GM19025 (cell line): Measurements from ENCODE around the gene TMEFF2.
"Not testable (repeated sequence)": the region's sequence is repeated elsewhere in the genome, so short reads cannot be mapped to it uniquely, and the experiment has no call there.

Experiments used
- ATAC-seq: cut with Tn5 transposase; IDR thresholded peaks from one replicate; pipeline ENCODE4 v1.9.1; 2021; ENCODE audit warnings: mild to moderate bottlenecking, low read depth, moderate library complexity; ENCODE audit not compliant: unreplicated experiment

Gene TMEFF2

DNA sequence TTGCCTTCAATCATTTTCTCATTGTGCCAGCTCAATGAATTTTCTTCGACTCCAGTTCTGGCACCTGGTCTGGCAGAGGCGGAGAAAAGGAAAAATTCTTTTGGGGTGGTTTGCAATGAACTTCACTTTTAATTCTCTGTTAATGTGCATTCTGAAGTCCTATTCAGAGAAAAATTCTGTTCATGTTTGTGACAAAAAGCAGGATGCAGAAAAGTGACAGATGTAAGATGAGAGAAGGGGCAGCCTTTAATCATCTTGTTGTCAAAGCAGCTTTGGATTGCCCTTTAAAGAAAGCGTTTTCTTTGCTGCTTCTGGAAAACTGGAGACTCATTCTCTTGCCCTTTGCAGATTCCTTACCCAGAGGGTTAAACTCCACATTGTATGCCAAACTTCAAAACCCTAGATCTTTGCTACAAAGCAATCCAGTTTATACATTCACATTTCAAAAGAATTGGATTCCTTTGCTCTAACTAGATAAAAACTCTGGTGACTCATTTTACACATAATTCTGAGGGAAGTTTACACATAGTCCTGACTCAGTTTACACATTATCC lies 253.3 kb downstream of the TMEFF2 start:
- ATAC-seq = no peak

DNA sequence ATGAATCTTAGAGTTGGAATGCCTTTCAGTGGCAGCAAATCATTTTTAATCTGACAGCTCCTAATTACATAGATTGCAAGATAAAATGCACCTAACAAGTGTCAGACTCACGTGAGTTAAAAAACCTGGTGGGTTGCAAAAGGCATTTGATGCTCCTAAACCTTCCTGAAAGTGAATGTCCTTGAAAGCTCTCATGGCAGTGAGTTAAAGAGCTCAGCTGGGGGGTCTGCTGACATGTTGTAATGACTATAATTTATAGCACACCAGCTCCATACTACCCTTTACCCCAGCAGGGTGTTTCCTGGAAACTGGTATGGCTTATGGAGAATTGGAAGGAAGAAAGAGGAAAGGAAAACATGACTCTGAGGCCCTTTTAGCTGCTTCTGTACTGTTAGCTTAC lies 256.0 kb downstream of the TMEFF2 start:
- ATAC-seq = no peak

DNA sequence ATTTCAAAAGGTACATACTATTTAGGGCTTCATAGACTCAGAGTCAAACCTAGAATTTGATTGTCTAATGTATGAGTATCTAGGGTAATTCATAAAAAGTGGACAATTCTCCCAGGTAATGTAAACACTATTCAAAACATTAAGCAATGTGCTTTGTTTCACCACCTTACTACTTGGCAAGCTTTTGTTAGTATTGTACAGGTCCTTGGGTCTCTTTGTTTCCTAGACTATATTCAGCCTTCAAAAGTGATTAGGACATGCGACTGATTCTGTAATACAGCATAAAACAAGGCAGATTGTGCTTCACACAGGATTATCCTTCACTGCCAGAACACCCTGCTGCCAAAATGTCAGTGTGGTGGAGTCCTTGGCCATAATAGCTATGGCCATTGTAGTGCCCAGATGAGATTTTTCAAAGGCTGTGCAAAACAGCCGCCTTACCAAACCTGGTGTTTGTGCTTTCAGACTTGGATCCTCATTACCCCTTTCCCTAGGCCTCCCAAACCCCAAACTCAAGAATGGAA lies 257.8 kb downstream of the TMEFF2 start:
- ATAC-seq = no peak

DNA sequence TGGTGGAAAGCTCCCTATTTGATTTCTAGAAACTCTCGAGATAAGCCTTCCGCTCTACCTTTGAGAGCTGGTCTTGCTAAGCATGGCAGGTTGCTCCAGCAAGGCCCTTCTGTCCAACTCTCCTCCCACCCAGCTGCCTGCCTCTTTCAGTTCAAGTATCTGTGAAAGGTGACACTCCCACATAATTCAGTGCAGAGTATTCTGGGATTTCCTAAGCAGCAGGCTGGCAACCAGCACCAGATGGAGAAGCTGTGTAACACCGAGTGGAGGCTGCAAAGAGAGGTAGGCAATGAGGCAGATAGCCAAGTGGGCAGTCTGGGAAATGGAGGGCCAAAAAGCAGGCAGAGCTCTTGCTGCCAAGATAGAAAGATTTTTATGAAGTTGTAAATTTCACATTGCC lies 259.5 kb downstream of the TMEFF2 start:
- no peak for ATAC-seq

DNA sequence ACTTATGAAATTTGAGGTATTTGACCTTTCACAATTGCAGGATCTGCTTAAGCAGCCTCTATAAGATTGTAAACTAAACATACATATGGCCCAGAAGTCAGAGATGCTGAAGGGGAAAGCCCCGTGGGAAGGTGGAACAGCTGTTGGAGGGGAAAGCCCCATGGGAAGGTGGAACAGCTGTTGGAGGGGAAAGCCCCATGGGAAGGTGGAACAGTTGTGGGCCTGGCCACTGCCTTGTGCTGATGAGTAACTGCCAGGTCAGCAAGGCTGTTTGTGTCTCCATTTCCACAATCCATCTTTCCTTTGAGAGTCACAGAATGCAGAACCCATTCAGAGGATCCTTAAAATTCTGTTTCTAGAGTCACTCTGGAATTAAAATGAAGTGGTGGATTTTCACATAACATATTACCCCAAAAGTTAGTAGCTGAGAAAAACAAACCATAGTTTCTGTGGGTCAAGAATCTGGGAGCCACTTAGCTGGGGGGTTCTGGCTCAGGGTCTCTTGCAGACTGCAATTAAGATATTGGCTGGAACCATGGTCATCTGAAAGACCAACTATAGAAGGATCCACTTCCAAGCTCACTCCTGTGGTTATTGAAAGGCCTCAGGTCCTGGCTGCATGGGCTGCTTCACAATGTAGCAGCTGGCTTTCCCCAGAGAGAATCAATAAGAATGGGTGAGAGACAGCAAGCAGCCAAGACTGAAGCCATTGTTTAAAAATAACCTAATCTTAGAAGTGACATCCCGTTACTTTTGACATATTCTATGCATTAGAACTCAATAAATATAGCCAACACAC lies 261.2 kb downstream of the TMEFF2 start:
- peak; percentile 95 for ATAC-seq

DNA sequence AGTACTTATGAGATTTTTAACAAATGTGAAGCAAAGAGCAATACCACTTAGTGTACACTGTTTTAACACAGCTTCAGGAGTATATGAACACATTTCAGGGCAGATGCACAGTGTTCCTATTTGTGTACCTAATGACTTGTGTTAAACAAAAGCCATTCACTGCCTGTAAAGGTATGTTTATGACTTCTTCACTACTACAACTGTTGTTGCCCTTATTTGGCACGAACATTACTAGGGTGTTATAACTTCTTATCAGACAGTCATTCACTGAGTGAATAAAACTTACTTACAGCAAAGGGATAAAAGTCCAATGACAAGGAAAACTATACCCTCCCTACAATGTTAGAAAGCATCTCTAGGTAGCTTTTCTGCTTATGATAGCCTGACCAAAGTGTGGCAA lies 262.4 kb downstream of the TMEFF2 start:
- no peak for ATAC-seq

DNA sequence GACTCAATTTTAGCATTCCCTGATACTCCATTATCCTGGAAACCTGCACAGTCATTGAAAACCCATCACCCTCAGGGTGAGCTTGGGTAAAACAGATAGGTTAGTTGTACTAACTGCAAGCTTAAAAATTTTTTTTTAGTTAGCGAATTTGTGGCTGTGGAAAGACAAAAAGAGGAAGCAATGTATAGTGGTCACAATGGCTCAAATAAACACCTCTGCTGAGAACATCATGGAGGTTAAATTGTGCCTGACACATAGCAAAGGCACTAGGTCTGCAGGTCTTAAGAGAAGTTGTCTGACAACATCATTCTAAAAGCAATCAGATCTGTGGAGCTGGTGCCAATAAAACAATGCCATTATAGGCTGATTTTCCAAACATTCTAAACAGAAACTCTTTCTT lies 263.4 kb downstream of the TMEFF2 start:
- no peak for ATAC-seq

DNA sequence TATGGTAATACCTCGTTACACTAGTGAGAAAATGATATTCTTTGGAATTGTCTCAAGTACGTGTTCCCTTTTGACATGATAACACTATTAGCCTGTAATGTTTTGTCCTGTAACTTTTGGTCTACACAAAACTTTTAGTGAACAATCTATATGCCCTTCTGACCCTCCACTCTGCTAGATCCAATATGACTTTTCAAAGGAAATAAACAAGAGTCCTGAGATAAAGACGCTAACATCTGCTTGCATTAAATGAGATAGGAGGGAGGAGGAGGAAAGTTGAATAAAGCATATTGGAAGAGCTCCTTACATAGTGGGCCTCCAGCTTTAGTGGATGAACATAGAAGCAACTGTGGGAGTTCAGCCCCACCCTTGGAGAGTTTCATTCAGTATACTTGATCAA lies 264.5 kb downstream of the TMEFF2 start:
- ATAC-seq = no peak

DNA sequence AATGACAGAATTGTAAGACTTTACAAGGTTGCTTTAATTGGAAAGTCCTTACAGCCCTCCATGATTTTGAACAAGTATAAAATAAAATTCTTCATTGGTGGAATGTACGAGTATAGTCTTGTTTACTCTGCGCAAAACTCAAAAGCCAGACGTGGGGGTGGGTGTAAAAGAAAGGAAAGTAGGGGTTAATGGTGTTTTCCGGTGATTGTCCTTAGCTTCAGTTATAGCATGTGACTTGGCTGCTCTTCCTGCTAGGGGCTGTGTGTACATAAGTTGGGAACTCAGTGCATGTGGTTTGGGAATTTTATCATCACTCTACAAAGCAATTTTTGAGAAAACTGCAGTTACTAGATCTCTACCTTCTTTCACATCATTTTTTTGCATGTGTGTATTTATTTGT lies 265.4 kb downstream of the TMEFF2 start:
- ATAC-seq = no peak

DNA sequence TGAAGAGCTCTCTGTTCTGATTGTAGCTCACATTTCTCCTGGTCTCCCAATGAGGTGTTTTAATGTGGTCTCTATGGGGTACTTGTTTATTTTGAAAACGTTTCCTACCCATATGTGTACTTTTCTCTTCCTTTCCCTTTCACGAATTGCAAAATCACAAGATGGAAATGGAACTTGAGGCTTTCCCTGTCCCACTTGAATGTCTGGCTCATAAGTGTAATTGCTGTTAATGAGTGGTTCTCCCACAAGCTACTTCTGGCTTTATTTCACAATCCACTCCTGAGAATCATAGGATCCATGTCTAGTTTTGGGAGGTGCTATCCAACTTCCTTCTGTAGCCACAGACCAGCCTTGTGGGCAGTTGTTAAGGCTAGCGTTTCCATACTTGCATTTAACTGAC lies 266.7 kb downstream of the TMEFF2 start:
- ATAC-seq = no peak

DNA sequence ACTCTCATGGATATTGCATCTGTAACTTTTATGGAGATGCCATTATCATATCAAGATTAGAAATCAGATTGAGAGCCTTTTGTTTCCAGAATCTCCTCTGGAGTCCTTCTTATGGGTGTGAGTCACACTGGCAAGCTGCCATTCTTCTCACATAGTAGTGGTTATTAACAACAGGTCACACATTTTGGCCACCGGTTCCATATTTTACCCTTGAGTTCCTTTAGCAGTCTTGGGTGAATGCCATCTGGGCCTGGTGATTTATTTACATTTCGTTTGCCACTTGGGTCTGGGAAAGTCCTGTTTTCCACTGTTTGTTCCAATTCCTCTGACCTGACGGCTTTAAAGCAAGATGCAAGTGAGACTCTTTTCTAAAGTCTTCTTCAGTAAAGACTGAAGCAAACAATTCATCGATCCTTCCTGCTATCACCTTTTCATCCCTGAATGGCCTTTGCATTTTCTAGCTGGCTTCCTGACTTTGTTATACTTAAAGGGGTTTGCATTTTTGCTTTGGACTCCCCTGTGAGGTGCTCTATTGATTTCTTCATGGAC lies 267.3 kb downstream of the TMEFF2 start:
- no peak for ATAC-seq

DNA sequence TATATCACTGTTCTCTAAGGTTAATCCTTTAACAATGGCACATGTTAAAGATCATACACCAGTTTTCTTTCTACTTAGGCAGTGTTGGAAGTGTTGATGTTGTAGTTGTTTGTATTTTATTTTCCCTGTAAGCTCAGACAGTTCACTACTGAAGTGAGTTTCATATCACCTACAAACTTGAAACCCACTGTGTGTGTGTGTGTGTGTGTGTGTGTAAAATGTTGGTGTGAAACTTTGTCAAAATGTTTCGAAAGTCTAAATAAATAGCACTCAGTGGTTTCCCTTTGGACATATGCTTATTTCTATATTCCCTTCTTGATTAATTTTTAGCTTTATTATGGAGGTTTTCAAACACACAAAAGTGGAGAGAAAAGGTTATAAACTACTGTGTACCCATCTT lies 268.1 kb downstream of the TMEFF2 start:
- ATAC-seq = no peak

DNA sequence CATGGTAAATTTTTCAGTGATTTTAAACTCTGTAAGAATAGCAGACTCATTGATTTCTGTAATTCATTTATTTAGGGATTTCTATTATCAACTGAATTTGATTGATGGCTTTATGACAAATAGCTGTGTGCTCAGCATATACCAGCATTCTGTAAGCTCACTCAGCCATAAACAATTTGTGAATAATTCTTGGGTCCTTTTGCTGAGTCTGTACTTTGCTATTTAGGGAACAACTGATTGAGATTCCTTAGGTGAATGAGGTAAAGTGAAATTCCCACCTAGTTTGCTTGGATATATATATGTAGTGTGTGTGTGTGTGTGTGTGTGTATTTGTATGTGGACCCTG lies 271.1 kb downstream of the TMEFF2 start:
- no peak for ATAC-seq

DNA sequence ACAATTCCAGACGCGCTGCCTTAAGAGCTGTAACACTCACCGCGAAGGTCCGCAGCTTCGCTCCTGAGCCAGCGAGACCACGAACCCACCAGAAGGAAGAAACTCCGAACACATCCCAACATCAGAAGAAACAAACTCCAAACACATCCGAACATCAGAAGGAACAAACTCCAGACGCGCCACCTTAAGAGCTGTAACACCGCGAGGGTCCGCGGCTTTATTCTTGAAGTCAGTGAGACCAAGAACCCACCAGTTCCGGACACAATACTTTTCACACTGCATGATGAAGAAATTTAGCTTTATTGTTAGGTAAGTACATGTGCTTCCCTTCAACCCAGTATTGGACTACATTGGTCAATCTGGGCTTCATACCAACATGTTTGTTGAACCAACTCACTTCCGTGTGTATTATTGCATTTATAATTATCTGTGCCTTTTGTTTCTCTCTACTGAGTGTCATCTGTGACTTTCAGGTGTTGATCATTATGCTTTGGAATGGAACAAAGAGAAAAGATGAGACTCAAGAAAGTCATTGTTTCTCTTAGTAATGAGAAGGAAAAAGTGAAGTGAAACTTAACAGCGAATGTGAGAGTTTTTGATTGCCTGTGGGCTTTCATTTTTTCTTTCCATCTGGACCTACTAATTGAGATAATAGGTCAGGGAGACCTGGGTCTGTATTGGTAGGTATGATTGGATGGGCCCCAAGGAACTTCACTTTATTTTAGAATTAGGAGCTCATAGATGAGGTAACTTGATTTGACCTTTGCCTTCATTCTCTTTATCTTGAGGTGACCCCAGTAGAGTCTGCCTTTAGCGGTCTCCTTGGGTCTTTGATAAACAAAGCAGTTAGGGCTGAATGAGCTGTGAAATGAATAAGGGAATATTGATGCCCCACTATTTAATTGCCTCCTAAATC lies 271.7 kb downstream of the TMEFF2 start:
- ATAC-seq = peak; percentile 87

DNA sequence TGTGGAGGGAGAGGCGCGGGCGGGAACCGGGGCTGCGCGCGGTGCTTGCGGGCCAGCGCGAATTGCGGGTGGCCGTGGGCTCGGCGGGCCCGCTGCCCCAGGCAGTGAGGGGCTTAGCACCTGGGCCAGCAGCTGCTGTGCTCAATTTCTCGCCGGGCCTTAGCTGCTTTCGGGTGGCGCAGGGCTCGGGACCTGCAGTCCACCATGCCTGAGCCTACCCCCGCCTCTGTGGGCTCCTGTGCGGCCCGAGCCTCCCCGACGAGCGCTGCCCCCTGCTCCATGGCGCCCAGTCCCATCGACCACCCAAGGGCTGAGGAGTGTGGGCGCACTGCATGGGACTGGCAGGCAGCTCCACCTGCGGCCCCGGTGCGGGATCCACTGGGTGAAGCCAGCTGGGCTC lies 273.1 kb downstream of the TMEFF2 start:
- not testable (repeated sequence) for ATAC-seq

DNA sequence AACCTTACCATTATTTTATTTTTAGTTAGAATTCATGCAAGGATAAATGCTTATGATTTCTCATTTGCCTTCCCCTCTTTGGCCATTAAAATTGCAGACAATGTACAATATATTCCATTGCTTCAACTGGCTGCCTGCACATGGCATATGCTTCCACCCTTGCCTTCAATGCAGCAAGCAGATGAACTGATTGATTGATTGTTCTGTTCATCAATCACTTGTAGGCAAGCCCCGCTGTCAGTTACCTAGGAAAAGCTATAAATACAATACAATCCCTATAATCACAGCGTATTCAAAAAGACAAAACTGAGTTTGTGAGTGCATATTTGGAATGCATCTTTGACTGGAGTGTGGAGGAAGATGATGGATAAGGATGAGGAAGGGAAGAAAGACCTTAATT lies 274.2 kb downstream of the TMEFF2 start:
- ATAC-seq = no peak

DNA sequence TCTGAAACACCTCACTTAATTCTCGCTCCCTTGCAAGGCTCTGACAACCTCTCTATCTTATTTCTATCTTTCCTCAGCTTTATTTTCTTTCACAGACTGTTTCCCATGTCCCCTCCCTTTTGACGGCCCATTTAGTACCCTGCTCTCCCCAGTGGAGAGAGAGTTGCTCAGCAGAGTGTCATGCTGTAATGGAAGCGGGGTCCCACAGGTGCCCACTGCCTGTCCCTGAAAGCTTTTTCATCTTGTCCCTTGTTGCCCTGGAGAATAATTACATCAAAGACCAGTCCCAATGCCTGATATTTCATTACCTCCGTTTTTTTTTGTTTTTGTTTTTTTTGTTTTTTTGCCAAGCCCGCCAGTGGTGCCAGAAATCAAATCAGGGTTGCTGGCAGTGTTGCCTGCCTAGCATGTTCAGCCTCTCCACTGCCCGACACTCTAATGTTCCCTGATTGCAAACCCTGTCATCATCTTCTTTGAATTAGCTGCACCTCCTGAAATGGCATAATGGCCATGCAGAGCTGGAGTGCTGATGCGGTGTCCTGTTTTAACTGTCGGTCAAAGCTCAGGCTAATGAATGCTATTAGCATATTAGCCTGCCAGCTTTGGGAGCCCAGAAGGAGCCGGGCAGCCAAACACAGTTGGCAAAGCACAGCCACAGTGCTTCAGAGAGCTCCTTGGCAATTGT lies 276.6 kb downstream of the TMEFF2 start:
- no peak for ATAC-seq

DNA sequence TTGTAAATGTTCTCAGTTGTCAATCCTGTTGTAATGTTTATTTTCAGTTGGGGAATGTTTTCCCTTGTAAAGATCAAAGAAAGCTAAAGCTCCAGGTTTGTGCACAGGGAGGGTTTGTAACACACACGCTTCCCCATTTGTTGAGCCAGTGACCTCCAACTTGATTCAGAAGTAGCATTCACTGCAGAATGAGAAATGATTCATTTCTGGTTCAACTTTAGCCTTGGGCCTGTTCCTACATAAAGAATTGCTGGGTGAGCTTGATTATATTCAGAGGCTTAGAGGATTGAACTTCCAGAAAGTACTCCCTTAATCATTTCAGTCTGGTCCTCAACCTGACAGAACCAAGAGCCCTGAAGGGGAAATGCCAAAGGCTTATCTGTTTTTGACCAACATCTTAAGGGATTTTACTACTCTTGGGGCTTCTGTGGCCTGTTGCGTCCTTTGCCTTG lies 277.3 kb downstream of the TMEFF2 start:
- ATAC-seq = no peak

DNA sequence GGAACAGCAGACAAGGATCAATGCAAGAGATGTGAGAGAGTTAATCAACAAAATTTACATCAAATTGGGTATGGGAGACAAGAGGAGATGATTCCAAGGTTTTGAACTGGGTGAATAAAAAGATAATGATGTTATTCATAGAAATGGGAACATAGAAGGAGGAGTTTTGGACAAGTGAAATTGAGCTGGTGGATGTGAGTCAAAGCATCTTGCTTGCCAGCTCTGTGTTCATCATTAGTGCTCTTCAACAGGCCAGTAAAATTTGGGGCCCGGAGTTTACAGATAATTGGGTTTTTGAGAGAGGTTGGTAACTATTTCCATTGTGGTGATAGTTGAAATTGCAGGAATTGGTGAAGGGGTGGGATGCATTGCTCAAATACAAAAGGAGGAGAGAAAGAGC lies 277.9 kb downstream of the TMEFF2 start:
- no peak for ATAC-seq

DNA sequence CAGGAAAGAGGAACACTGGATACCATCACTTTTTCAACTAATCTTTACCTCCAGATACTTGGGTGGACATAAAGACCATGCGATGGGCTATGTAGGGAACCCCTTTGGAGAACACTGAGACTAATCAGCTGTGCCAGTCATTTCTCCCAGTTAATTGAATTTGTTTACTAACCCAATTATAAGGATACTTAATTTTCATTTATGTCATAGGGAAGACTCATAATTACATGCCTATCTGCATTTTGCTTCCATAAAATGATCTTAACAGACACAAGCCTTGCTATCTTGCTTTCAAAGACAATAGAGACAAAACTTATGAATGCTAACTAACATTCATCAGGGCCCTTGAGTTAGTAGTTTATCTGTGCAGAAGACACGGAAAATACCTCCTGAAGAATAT lies 279.0 kb downstream of the TMEFF2 start:
- ATAC-seq = no peak
